ENCODE data around the gene HCN1. TPM values are rescaled to one million over a fixed set of nuclear protein-coding genes. Genes with fewer than 3 reads are reported as not detected.

HCN1 gene
- total RNA-seq, 1 experiment from 2014 or later = not detected

DNA sequence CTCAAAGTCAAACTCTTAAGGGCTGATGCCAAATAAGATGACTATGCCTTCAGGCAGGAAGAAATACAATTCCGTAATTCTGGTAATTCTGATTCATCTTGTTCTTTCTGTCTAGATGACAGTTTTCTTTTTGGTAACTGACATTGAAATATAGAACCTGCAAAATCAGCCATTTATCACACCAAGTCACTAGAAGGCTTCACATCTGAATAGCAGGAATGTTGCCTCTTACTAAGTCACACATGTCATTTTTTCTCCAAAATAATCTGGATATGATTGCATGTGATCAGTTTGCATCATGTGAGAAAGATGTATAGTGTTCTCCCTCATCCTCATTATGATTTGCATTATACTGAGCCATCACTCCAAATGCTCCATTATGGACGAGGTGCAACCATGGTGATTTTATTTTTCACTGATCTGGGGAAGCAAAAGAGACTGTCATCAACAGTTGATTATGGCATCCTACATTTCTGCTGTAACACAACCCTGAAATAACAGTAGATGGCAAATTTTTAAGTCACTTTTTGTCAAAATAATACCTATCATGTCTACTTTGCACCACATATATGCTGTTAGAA is 69.0 kb downstream of the HCN1 start:
- Mint-ChIP-seq H3K9me3 (ENCODE audit: unreplicated experiment) (no peaks in the 10 kb centered on the region), H3K27me3 (ENCODE audit: insufficient read depth, unreplicated experiment) (no peaks in the 10 kb centered on the region), H3K27ac (ENCODE audit: low read depth, unreplicated experiment) (no peak overlapping the region), H3K4me3 (ENCODE audit: unreplicated experiment) (no peak overlapping the region), H3K36me3 (ENCODE audit: insufficient read depth, unreplicated experiment) (no peaks in the 10 kb centered on the region), H3K4me1 (ENCODE audit: insufficient read depth, unreplicated experiment) (peaks cover 21% of the 10 kb centered on the region)
- POLR2A ChIA-PET = no interaction called here
- intact Hi-C loops (cut with micrococcal nuclease) = no loop called here
- peak; percentile 4 for DNase-seq (ENCODE audit: unreplicated experiment)
- CTCF ChIA-PET = no interaction called here
- BruUV-seq (replicated peaks) = no TSS peak
- TF ChIP-seq, protein P1, sequence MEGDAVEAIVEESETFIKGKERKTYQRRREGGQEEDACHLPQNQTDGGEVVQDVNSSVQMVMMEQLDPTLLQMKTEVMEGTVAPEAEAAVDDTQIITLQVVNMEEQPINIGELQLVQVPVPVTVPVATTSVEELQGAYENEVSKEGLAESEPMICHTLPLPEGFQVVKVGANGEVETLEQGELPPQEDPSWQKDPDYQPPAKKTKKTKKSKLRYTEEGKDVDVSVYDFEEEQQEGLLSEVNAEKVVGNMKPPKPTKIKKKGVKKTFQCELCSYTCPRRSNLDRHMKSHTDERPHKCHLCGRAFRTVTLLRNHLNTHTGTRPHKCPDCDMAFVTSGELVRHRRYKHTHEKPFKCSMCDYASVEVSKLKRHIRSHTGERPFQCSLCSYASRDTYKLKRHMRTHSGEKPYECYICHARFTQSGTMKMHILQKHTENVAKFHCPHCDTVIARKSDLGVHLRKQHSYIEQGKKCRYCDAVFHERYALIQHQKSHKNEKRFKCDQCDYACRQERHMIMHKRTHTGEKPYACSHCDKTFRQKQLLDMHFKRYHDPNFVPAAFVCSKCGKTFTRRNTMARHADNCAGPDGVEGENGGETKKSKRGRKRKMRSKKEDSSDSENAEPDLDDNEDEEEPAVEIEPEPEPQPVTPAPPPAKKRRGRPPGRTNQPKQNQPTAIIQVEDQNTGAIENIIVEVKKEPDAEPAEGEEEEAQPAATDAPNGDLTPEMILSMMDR (IDR thresholded peaks at IDR 0.05; ENCODE audit: unreplicated experiment) = no peak

DNA sequence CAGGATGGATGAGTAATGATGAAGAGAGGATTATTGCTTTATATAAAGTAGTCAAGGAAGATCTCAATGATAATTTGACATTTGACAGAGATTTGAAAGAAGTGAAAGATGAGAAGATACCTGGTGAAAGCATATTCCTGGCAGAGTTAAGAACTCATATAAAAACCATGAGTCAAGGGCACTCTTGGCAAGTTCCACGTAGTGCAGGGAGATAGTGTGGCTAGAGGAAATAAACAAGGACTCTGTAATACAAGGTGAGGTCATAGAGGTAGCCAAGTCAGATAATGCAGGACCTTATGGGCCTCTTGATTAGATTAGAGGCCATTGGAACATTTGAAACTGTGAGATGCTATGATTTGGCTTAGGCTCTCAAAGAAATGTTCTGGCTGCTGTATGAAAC is 72.3 kb downstream of the HCN1 start:
- TF ChIP-seq, protein P1 (IDR thresholded peaks at IDR 0.05; ENCODE audit: unreplicated experiment) = no peak

DNA sequence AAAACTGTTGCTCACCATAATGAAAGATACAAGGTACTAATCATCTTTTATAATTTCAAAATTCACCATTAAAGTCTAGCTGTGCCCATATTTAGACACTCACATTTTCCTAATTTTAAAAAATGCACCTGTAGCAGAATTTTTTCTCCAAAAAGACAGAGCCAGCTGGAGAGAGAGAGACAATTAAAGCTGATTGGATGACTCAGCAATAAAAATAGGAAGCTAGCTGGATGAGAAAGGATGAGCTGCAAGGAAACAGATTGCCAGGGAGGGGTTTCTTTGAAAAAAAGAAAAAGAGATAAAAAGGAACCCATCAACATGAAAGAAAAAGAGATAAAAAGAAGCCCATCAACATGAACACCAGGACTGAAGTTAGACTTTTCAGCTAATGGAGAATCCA is 73.8 kb downstream of the HCN1 start:
- ChIA-PET CTCF (no interaction called here), POLR2A (no interaction called here)
- no peaks in the 10 kb centered on the region for H3K9me3 Mint-ChIP-seq (ENCODE audit: unreplicated experiment)
- H3K4me3 Mint-ChIP-seq (ENCODE audit: unreplicated experiment) = no peak overlapping the region
- TF ChIP-seq, protein P1 (IDR thresholded peaks at IDR 0.05; ENCODE audit: unreplicated experiment) = no peak
- no peaks in the 10 kb centered on the region for H3K36me3 Mint-ChIP-seq (ENCODE audit: insufficient read depth, unreplicated experiment)
- H3K27me3 Mint-ChIP-seq (ENCODE audit: insufficient read depth, unreplicated experiment) = no peaks in the 10 kb centered on the region
- no peak for DNase-seq (ENCODE audit: unreplicated experiment)
- H3K27ac Mint-ChIP-seq (ENCODE audit: low read depth, unreplicated experiment) = peak overlapping the region; percentile 44
- H3K4me1 Mint-ChIP-seq (ENCODE audit: insufficient read depth, unreplicated experiment) = peaks cover 17% of the 10 kb centered on the region
- intact Hi-C loops (cut with micrococcal nuclease) = no loop called here
- no TSS peak for BruUV-seq (replicated peaks)

More for the DNA sequence above, 72.3 kb downstream of the HCN1 start:
- ChIA-PET POLR2A (no interaction called here), CTCF (no interaction called here)
- no TSS peak for BruUV-seq (replicated peaks)
- peak; percentile 39 for DNase-seq (ENCODE audit: unreplicated experiment)
- Mint-ChIP-seq H3K36me3 (ENCODE audit: insufficient read depth, unreplicated experiment) (no peaks in the 10 kb centered on the region), H3K27ac (ENCODE audit: low read depth, unreplicated experiment) (peak overlapping the region; percentile 52), H3K27me3 (ENCODE audit: insufficient read depth, unreplicated experiment) (no peaks in the 10 kb centered on the region), H3K4me1 (ENCODE audit: insufficient read depth, unreplicated experiment) (peaks cover 17% of the 10 kb centered on the region), H3K4me3 (ENCODE audit: unreplicated experiment) (no peak overlapping the region), H3K9me3 (ENCODE audit: unreplicated experiment) (no peaks in the 10 kb centered on the region)
- intact Hi-C loops (cut with micrococcal nuclease) = no loop called here

DNA sequence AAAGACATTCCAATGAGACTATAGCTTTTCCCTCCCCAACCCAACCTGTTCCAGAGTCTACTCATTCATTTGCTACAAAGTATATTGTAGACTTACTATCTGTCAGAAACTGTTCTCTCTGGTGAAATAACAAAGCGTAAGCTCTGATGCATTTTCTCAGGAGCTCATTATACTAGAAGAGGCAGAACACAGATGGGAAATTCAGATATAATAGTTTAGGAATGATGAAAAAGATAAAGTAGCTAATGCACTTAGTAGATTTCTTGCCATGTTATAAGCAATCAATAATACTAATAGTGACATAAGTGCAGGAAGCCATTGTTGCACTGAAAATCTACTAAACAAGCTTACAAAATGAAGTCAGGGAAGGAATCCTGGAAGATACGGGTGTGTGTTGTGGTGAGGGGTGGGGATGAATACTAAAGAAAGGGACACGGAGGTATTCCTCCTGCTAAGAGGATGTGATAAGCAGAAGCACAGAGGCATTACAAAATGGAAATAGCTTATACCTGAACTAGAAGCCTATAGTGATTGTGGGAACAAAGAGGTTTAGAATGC is 78.2 kb downstream of the HCN1 start:
- intact Hi-C loops (cut with micrococcal nuclease) = no loop called here
- ChIA-PET CTCF (interaction anchor here (0.8 kb wide), 1 partner anchor 580 kb away, joined by 4 read pairs; no protein-coding TSS in a partner anchor), POLR2A (interaction anchor here (0.6 kb wide), 1 partner anchor 551 kb away, joined by 3 read pairs; no protein-coding TSS in a partner anchor)
- TF ChIP-seq, protein P1 (IDR thresholded peaks at IDR 0.05; ENCODE audit: unreplicated experiment) = no peak
- H3K9me3 Mint-ChIP-seq (ENCODE audit: unreplicated experiment) = no peaks in the 10 kb centered on the region
- H3K27me3 Mint-ChIP-seq (ENCODE audit: insufficient read depth, unreplicated experiment) = no peaks in the 10 kb centered on the region
- no peak for DNase-seq (ENCODE audit: unreplicated experiment)
- BruUV-seq (replicated peaks) = no TSS peak
- H3K27ac Mint-ChIP-seq (ENCODE audit: low read depth, unreplicated experiment) = no peak overlapping the region
- H3K4me3 Mint-ChIP-seq (ENCODE audit: unreplicated experiment) = no peak overlapping the region
- H3K4me1 Mint-ChIP-seq (ENCODE audit: insufficient read depth, unreplicated experiment) = peaks cover 1% of the 10 kb centered on the region
- peaks cover 6% of the 10 kb centered on the region for H3K36me3 Mint-ChIP-seq (ENCODE audit: insufficient read depth, unreplicated experiment)

Measured in MCF 10A (cell line).